GM12878 (cell line): ENCODE results near the gene NAT8L. TPM values are rescaled to one million over a fixed set of nuclear protein-coding genes. Genes with fewer than 3 reads are reported as not detected.

Experiments used
- ATAC-seq: fragments of 200-7000 bp; cut with Tn5 transposase; 3 replicates; pipeline ENCODE4 v1.9.1; 2020; ENCODE audit warnings: mild to moderate bottlenecking, moderate library complexity
- BruUV-seq: library from RNA; stranded (reverse); fragments of 400-500 nt; replicated peaks from 2 replicates; lab custom pipeline; 2021; lab: Mats Ljungman, UMichigan
- CTCF ChIA-PET: fragments of 300-600 bp; sonication (Branson Sonifier 250); formaldehyde crosslinking; extraction: SDS; loops from one replicate; lab custom pipeline; 2021; ENCODE audit warnings: inconsistent platforms; lab: Yijun Ruan, JAX
- POLR2A ChIA-PET: fragments of 350-600 bp; formaldehyde crosslinking; extraction: SDS; loops from one replicate; lab custom pipeline; 2021; ENCODE audit warnings: inconsistent platforms; lab: Charles Lee
- RAD21 ChIA-PET: fragments of 300-600 bp; sonication (Branson Sonifier 250); formaldehyde crosslinking; loops from one replicate; lab custom pipeline; 2023; ENCODE audit warnings: antibody characterized with exemption; ENCODE audit not compliant: unreplicated experiment; lab: Charles Lee
- SMC1A ChIA-PET: fragments of 300-600 bp; sonication (Branson Sonifier 250); formaldehyde crosslinking; loops from one replicate; lab custom pipeline; 2023; ENCODE audit not compliant: unreplicated experiment, uncharacterized antibody; lab: Charles Lee
- DNase-seq: peaks from one replicate; pipeline ENCODE4 v3.0.0-alpha.2; 2011; ENCODE audit warnings: low read depth, low spot score
- FAIRE-seq: peaks from 3 replicates; lab custom pipeline; 2011; peaks lifted over from hg19 to GRCh38; lab: Jason Lieb, UNC
- H2AFZ ChIP-seq: 2 replicates; pipeline ENCODE4 v1.6.0; 2011; ENCODE audit warnings: low read depth, low read length, control low read depth; ENCODE audit not compliant: control insufficient read depth
- H3K27ac ChIP-seq: 2 replicates; pipeline ENCODE4 v1.5.1; 2011; ENCODE audit warnings: control low read depth; ENCODE audit not compliant: control insufficient read depth, insufficient read depth
- H3K27me3 ChIP-seq, 2 experiments: replicated peaks in 1 of 2; 2 replicates each; pipeline versions ENCODE4 v1.6.0 to v1.6.1; 2011; ENCODE audit warnings: low read length in 1 of 2; ENCODE audit not compliant: control insufficient read depth in 2 of 2, insufficient read depth in 2 of 2
- H3K36me3 ChIP-seq, 2 experiments: 2 replicates each; pipeline ENCODE4 v1.5.1; 2011; ENCODE audit warnings: low read length in 1 of 2; ENCODE audit not compliant: control insufficient read depth in 2 of 2, insufficient read depth in 2 of 2
- H3K4me1 ChIP-seq: 2 replicates; pipeline ENCODE4 v1.6.1; 2011; ENCODE audit warnings: mild to moderate bottlenecking, low read length, moderate library complexity, mixed read lengths; ENCODE audit not compliant: control insufficient read depth, insufficient read depth
- H3K4me2 ChIP-seq: 2 replicates; pipeline ENCODE4 v1.6.0; 2011; ENCODE audit warnings: control low read depth; ENCODE audit not compliant: control insufficient read depth, insufficient read depth
- H3K4me3 ChIP-seq: fragments of 200-600 bp; sonication (generic); 2 replicates; pipeline ENCODE4 v1.5.1; 2016
- H3K79me2 ChIP-seq: 2 replicates; pipeline ENCODE4 v1.6.0; 2011; ENCODE audit warnings: low read length; ENCODE audit not compliant: control insufficient read depth, insufficient read depth
- H3K9ac ChIP-seq: 2 replicates; pipeline ENCODE4 v1.8.0; 2011; ENCODE audit warnings: low read length, control low read depth, mixed read lengths; ENCODE audit not compliant: control insufficient read depth, insufficient read depth
- H3K9me3 ChIP-seq: replicated peaks from 3 replicates; pipeline ENCODE4 v1.5.1; 2011; ENCODE audit warnings: mild to moderate bottlenecking, low read length; ENCODE audit not compliant: control insufficient read depth, insufficient read depth
- H4K20me1 ChIP-seq: 2 replicates; pipeline ENCODE4 v1.6.0; 2011; ENCODE audit not compliant: control insufficient read depth, insufficient read depth
- BACH1 ChIP-seq: fragments of 450-650 bp; IDR thresholded peaks from 2 replicates; pipeline ENCODE4 v1.6.1; 2017; ENCODE audit warnings: mild to moderate bottlenecking, borderline replicate concordance
- CREB1 ChIP-seq: IDR thresholded peaks from 2 replicates; pipeline ENCODE4 v1.6.1; 2012; ENCODE audit warnings: low read depth, mild to moderate bottlenecking, inconsistent platforms
- ELK1 ChIP-seq: IDR thresholded peaks from 2 replicates; pipeline ENCODE4 v1.6.1; 2012; ENCODE audit warnings: low read depth, low read length, improper control_type of control experiment
- ESRRA ChIP-seq: IDR thresholded peaks from 2 replicates; pipeline ENCODE4 v1.6.1; 2012; ENCODE audit warnings: mild to moderate bottlenecking, low read length, improper control_type of control experiment
- EZH2 ChIP-seq: IDR thresholded peaks from 2 replicates; pipeline ENCODE4 v1.6.1; 2012; ENCODE audit warnings: low read depth, mild to moderate bottlenecking, control low read depth, inconsistent platforms, low read length, borderline replicate concordance; ENCODE audit not compliant: control insufficient read depth
- FOXK2 ChIP-seq: fragments of 450-650 bp; IDR thresholded peaks from 2 replicates; pipeline ENCODE4 v1.6.1; 2017; ENCODE audit warnings: mild to moderate bottlenecking, moderate library complexity
- HDAC2 ChIP-seq: fragments of 200-600 bp; sonication (generic); IDR thresholded peaks from 2 replicates; pipeline ENCODE4 v1.6.1; 2017
- IKZF1 ChIP-seq: fragments of 450-650 bp; conservative IDR thresholded peaks from 2 replicates; pipeline ENCODE4 v1.6.1; 2017; ENCODE audit warnings: antibody characterized with exemption, mild to moderate bottlenecking
- MAX ChIP-seq: IDR thresholded peaks from 2 replicates; pipeline ENCODE4 v1.6.1; 2012; ENCODE audit warnings: low read depth, low read length, improper control_type of control experiment
- NR2C2 ChIP-seq: IDR thresholded peaks from 2 replicates; pipeline ENCODE4 v1.6.1; 2011; ENCODE audit warnings: borderline replicate concordance, low read depth; ENCODE audit not compliant: control insufficient read depth, insufficient read length
- PAX5 ChIP-seq: IDR thresholded peaks from 2 replicates; pipeline ENCODE4 v1.6.1; 2011; ENCODE audit warnings: low read depth, low read length, borderline replicate concordance
- SPI1 ChIP-seq: IDR thresholded peaks from 2 replicates; pipeline ENCODE4 v1.6.1; 2011; ENCODE audit warnings: low read depth, mild to moderate bottlenecking, low read length, moderate library complexity, borderline replicate concordance; ENCODE audit not compliant: insufficient read depth
- SREBF1 ChIP-seq: IDR thresholded peaks from 2 replicates; pipeline ENCODE4 v1.6.1; 2012; ENCODE audit warnings: mild to moderate bottlenecking, low read length
- TBL1XR1 ChIP-seq: IDR thresholded peaks from 2 replicates; pipeline ENCODE4 v1.6.1; 2012; ENCODE audit warnings: low read depth, low read length, improper control_type of control experiment
- USF2 ChIP-seq: IDR thresholded peaks from 2 replicates; pipeline ENCODE4 v1.6.1; 2011; ENCODE audit warnings: low read depth, low read length, improper control_type of control experiment, borderline replicate concordance
- WGBS: methylation state at CpG from one replicate; pipeline ENCODE4 v1.1.6; 2016; ENCODE audit warnings: low lambda C conversion rate; ENCODE audit not compliant: insufficient replicate concordance, insufficient coverage; ENCODE audit errors: missing lambda C conversion rate; 5-methylcytosine and 5-hydroxymethylcytosine counted together
- in situ Hi-C: fragments of 300-500 bp; cut with MboI; formaldehyde crosslinking; loops from 9 replicates; pipeline ENCODE4 v1.14.3; 2018; ENCODE audit warnings: mixed read lengths
- intact Hi-C: fragments of 100-400 bp; cut with micrococcal nuclease; formaldehyde crosslinking; loops from one replicate; pipeline ENCODE4 v1.14.2; 2022; ENCODE audit not compliant: unreplicated experiment
- polyA plus RNA-seq, 11 experiments: library from polyadenylated mRNA; depleted of rRNA in 4 of 11; unstranded in 6 of 11; stranded (reverse) in 5 of 11; fragments of >200 nt; fragmentation: Nextera tagmentation in 4 of 11; fragmentation: Illumina TruSeq in 1 of 11; extraction: Ambion mirVana in 4 of 11; extraction: Trizol in 1 of 11; gene quantifications; 1 replicate in 1 of 11; 2 replicates in 10 of 11; pipeline versions ENCODE4 v1.2.1 to v1.2.3, GENCODE V29; 2011 to 2016; ENCODE audit warnings: inconsistent platforms in 2 of 11, missing spikeins in 2 of 11, low read depth in 1 of 11
- total RNA-seq, 4 experiments: library from RNA; depleted of rRNA in 3 of 4; stranded (reverse); fragments of >200 nt in 3 of 4; fragmentation: Illumina TruSeq in 1 of 4; extraction: Trizol in 1 of 4; gene quantifications; 2 replicates each; pipeline versions ENCODE4 v1.2.1 to v1.2.3, GENCODE V29; 2013 to 2021

Gene NAT8L
- total and polyA plus RNA-seq, 10 of the 15 experiments (the other 5 are each of a cell fraction or from before 2014, with no cell fraction given): 0.01 to 0.31 (median 0.11) TPM; not detected in 5

GRCh38 chr4:2061186-2062131 is 2.3 kb downstream of the NAT8L start:
- H3K9ac ChIP-seq: no peak overlapping the region
- WGBS: 62% methylated on average over 26 of the region's 42 CpGs
- in situ Hi-C loops: no loop called here

More at GRCh38 chr4:2061186-2062131, 2.3 kb downstream of the NAT8L start:
- no peak overlapping the region for H3K27ac ChIP-seq
- H4K20me1 ChIP-seq: no peaks in the 10 kb centered on the region
- H3K4me2 ChIP-seq: no peak overlapping the region
- DNase-seq (no peak), ATAC-seq (no peak), FAIRE-seq (no peak)
- H3K27me3 ChIP-seq: peaks cover 2 to 3% of the 10 kb centered on the region in 2 experiments; a peak in 3 of 4 replicates
- CTCF ChIA-PET: no interaction called here
- no peaks in the 10 kb centered on the region for H3K79me2 ChIP-seq
- no peaks in the 10 kb centered on the region for H3K9me3 ChIP-seq
- H3K4me1 ChIP-seq: no peaks in the 10 kb centered on the region
- TF ChIP-seq FOXK2 (no peak), SREBF1 (no peak), SPI1 (no peak), NR2C2 (no peak), BACH1 (no peak), ESRRA (no peak), HDAC2 (no peak), USF2 (no peak), IKZF1 (no peak), MAX (no peak), PAX5 (no peak), TBL1XR1 (no peak), EZH2 (no peak), CREB1 (no peak), ELK1 (no peak)
- RAD21 ChIA-PET: no interaction called here
- SMC1A ChIA-PET: no interaction called here
- no peaks in the 10 kb centered on the region for H3K36me3 ChIP-seq
- intact Hi-C loops: no loop called here
- no TSS peak for BruUV-seq
- no peak overlapping the region for H2AFZ ChIP-seq
- POLR2A ChIA-PET: interaction anchor here (0.6 kb wide), 2 partner anchors 113 to 1813 kb away, joined by 3 to 4 read pairs; no protein-coding TSS in a partner anchor
- H3K4me3 ChIP-seq: no peak overlapping the region
